ENCODE data around the gene ACER3.

DNA sequence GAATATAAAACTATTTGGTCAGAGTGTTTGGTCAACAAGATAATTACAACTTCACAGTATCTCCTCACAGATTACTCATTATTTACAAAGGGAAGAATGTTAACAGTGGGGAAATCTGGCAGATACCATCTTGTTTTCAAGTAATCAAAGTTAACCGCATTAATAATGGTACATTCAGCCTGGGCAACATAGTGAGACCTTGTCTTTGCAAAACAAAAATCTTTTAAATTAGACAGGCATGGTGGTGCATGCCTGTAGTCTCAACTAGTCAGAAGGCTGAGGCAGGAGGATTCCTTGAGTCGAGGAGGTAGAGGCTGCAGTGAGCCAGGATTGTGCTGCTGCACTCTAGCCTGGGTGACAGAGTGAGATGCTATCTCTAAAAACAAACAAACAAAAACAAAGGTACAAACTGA is 78.5 kb downstream of the ACER3 start:
- TF ChIP-seq, protein P1, sequence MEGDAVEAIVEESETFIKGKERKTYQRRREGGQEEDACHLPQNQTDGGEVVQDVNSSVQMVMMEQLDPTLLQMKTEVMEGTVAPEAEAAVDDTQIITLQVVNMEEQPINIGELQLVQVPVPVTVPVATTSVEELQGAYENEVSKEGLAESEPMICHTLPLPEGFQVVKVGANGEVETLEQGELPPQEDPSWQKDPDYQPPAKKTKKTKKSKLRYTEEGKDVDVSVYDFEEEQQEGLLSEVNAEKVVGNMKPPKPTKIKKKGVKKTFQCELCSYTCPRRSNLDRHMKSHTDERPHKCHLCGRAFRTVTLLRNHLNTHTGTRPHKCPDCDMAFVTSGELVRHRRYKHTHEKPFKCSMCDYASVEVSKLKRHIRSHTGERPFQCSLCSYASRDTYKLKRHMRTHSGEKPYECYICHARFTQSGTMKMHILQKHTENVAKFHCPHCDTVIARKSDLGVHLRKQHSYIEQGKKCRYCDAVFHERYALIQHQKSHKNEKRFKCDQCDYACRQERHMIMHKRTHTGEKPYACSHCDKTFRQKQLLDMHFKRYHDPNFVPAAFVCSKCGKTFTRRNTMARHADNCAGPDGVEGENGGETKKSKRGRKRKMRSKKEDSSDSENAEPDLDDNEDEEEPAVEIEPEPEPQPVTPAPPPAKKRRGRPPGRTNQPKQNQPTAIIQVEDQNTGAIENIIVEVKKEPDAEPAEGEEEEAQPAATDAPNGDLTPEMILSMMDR (conservative IDR thresholded peaks at IDR 0.05; ENCODE audit: low read depth, low read length), result no peak
- no peak for TF ChIP-seq EZH2 (IDR thresholded peaks at IDR 0.05; ENCODE audit: borderline replicate concordance, low read depth, low read length, poor library complexity, severe bottlenecking)
